Central memory CD8-positive, alpha-beta T cell (primary cell): ENCODE measurements around the gene TUBGCP3.

Experiments used
- ATAC-seq: fragments of 150-1000 bp; cut with Tn5 transposase; replicated peaks from 2 replicates; pipeline ENCODE4 v1.10.0; 2022; ENCODE audit warnings: mild to moderate bottlenecking, moderate FRiP score, moderate number of reproducible peaks; ENCODE audit not compliant: poor library complexity, severe bottlenecking; ENCODE audit errors: extremely low read depth
- DNase-seq, 2 donors: peaks; one replicate each; pipeline ENCODE4 v3.0.0; 2021; ENCODE audit warnings: low spot score in 2 of 2
- H3K27ac Mint-ChIP-seq: one replicate; pipeline ENCODE4 v1.8.0; 2022; ENCODE audit warnings: low read depth, mild to moderate bottlenecking, moderate library complexity, mixed read lengths
- H3K27me3 Mint-ChIP-seq: one replicate; pipeline ENCODE4 v1.8.0; 2022; ENCODE audit warnings: mixed read lengths
- H3K36me3 Mint-ChIP-seq: one replicate; pipeline ENCODE4 v1.8.0; 2022; ENCODE audit warnings: mild to moderate bottlenecking, moderate library complexity, mixed read lengths; ENCODE audit not compliant: insufficient read depth
- H3K4me1 Mint-ChIP-seq: one replicate; pipeline ENCODE4 v1.8.0; 2022; ENCODE audit warnings: mixed read lengths
- H3K4me3 Mint-ChIP-seq: one replicate; pipeline ENCODE4 v1.8.0; 2022; ENCODE audit warnings: mild to moderate bottlenecking, moderate library complexity, mixed read lengths
- H3K9me3 Mint-ChIP-seq: one replicate; pipeline ENCODE4 v1.8.0; 2022; ENCODE audit warnings: mixed read lengths

Gene TUBGCP3

DNA sequence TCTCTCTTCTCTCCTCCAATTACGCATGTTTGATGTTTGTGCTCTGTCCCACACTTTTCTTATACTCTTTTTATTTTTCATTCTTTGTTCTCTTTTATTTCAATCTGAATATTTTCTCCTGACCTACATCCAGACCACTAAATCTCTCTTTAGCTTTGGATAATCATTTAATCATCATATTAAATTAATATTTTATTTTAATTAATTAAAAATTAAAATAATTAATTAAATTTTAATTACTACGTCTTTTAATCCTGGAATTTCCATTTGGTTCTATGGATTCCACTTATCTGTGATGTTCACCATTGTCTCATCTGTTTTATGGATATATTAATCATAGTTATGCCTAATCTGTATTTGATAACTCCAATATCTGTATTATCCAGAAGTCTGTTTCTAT lies 149.4 kb downstream of the TUBGCP3 start:
- ATAC-seq (no peak), DNase-seq (no peak)
- H3K4me1 Mint-ChIP-seq = no peaks in the 10 kb centered on the region
- peaks cover 1% of the 10 kb centered on the region for H3K36me3 Mint-ChIP-seq
- H3K4me3 Mint-ChIP-seq = no peak overlapping the region
- H3K27ac Mint-ChIP-seq = no peak overlapping the region
- H3K27me3 Mint-ChIP-seq = peaks cover 23% of the 10 kb centered on the region
- H3K9me3 Mint-ChIP-seq = peaks cover 8% of the 10 kb centered on the region

DNA sequence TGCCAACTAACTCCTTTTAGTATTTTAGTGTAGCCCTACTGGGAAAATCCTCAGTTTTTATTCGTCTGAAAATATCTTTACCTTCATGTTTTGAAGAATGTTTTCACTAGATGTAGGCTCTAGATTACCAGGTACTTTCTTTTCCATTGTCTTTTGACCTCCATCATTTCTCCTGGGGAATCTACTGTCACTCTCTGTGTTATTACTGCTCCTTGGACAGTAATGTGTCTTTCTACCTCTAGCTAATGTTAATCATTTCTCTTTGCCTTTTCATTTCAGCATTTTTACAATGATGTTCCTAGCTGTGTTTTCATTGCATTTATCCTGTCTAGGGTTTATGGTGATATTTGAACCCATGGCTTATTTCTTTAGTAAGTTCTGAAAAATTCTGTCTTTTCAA lies 149.9 kb downstream of the TUBGCP3 start:
- no peak for DNase-seq
- ATAC-seq = no peak
- Mint-ChIP-seq H3K4me1 (no peaks in the 10 kb centered on the region), H3K27ac (no peak overlapping the region), H3K36me3 (peaks cover 1% of the 10 kb centered on the region), H3K27me3 (peaks cover 19% of the 10 kb centered on the region), H3K9me3 (peaks cover 8% of the 10 kb centered on the region), H3K4me3 (no peak overlapping the region)

DNA sequence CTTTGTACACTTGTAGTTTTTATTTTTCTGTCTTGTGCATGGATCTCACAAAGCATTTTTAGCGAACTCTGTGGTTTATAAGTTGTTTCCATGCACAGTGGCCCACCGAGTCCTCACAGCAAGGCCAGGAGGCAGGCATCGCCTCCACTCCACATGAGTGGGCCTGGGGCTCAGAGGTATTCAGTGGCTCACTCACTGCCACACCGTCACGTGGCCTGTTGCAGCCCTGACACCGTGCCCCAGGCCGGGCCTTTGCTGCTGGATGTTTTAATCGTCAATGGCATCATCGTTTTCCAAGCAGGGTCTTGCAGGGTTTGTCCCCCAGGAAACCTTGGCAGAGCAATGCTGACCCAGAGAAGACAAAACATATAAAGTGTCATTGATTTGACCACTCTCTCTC lies 152.0 kb downstream of the TUBGCP3 start:
- DNase-seq (no peak), ATAC-seq (no peak)
- Mint-ChIP-seq H3K4me1 (no peaks in the 10 kb centered on the region), H3K4me3 (no peak overlapping the region), H3K36me3 (peaks cover 1% of the 10 kb centered on the region), H3K9me3 (peaks cover 8% of the 10 kb centered on the region), H3K27ac (no peak overlapping the region), H3K27me3 (peaks cover 34% of the 10 kb centered on the region)
